H9 (cell line): ENCODE data around the gene MTERF4. TPM values are rescaled to one million over a fixed set of nuclear protein-coding genes. Genes with fewer than 3 reads are reported as not detected.

ENCODE experiments used
- DNase-seq: peaks from one replicate; pipeline ENCODE4 v3.0.0-alpha.2; 2017
- H2AFZ ChIP-seq: one replicate; pipeline ENCODE4 v1.6.1; 2013; ENCODE audit warnings: mild to moderate bottlenecking, low read length, control low read depth, moderate library complexity
- H2AK5ac ChIP-seq: 2 replicates; pipeline ENCODE4 v1.6.1; 2013; ENCODE audit warnings: low read length, control low read depth, mixed read lengths; ENCODE audit not compliant: insufficient read length
- H2BK120ac ChIP-seq: one replicate; pipeline ENCODE4 v1.6.1; 2013; ENCODE audit warnings: low read depth, mild to moderate bottlenecking, low read length, control low read depth, inconsistent platforms; ENCODE audit not compliant: poor library complexity, severe bottlenecking
- H2BK12ac ChIP-seq: 2 replicates; pipeline ENCODE4 v1.6.1; 2013; ENCODE audit warnings: low read length, control low read depth, mixed read lengths, low read depth; ENCODE audit not compliant: insufficient read length
- H2BK15ac ChIP-seq: 2 replicates; pipeline ENCODE4 v1.6.1; 2013; ENCODE audit warnings: low read depth, low read length, control low read depth
- H2BK20ac ChIP-seq: one replicate; pipeline ENCODE4 v1.6.1; 2013; ENCODE audit warnings: low read depth, mild to moderate bottlenecking, low read length, control low read depth, inconsistent platforms; ENCODE audit not compliant: poor library complexity, severe bottlenecking
- H2BK5ac ChIP-seq: 2 replicates; pipeline ENCODE4 v1.6.1; 2013; ENCODE audit warnings: low read length, control low read depth, mixed read lengths; ENCODE audit not compliant: insufficient read length
- H3K14ac ChIP-seq: 2 replicates; pipeline ENCODE4 v1.6.1; 2013; ENCODE audit warnings: low read length, control low read depth; ENCODE audit not compliant: insufficient read depth
- H3K18ac ChIP-seq: 2 replicates; pipeline ENCODE4 v1.6.1; 2013; ENCODE audit warnings: low read depth, mild to moderate bottlenecking, mixed read lengths, low read length, control low read depth; ENCODE audit not compliant: insufficient read length
- H3K23ac ChIP-seq: 2 replicates; pipeline ENCODE4 v1.6.1; 2013; ENCODE audit warnings: low read length, control low read depth, mixed read lengths, low read depth; ENCODE audit not compliant: insufficient read length
- H3K23me2 ChIP-seq: 2 replicates; pipeline ENCODE4 v1.6.1; 2013; ENCODE audit warnings: low read depth, mild to moderate bottlenecking, mixed read lengths, low read length, control low read depth; ENCODE audit not compliant: insufficient read length, poor library complexity, severe bottlenecking
- H3K27ac ChIP-seq: 2 replicates; pipeline ENCODE4 v1.5.1; 2013; ENCODE audit warnings: low read length, control low read depth, mixed read lengths, low read depth; ENCODE audit not compliant: insufficient read length
- H3K27me3 ChIP-seq: 2 replicates; pipeline ENCODE4 v1.6.1; 2013; ENCODE audit warnings: low read length, control low read depth, inconsistent platforms; ENCODE audit not compliant: insufficient read depth
- H3K4ac ChIP-seq: 2 replicates; pipeline ENCODE4 v1.6.1; 2013; ENCODE audit warnings: low read depth, mild to moderate bottlenecking, control low read depth, inconsistent platforms, low read length, moderate library complexity
- H3K4me1 ChIP-seq: 2 replicates; pipeline ENCODE4 v1.6.1; 2013; ENCODE audit warnings: low read length, control low read depth, inconsistent platforms; ENCODE audit not compliant: insufficient read depth
- H3K4me2 ChIP-seq: 2 replicates; pipeline ENCODE4 v1.6.1; 2013; ENCODE audit warnings: low read length, control low read depth, mixed read lengths; ENCODE audit not compliant: insufficient read length, insufficient read depth
- H3K56ac ChIP-seq: 2 replicates; pipeline ENCODE4 v1.6.1; 2013; ENCODE audit warnings: low read depth, mild to moderate bottlenecking, mixed read lengths, low read length, control low read depth; ENCODE audit not compliant: insufficient read length
- H3K79me1 ChIP-seq: 2 replicates; pipeline ENCODE4 v1.6.1; 2013; ENCODE audit warnings: low read depth, mild to moderate bottlenecking, moderate library complexity, low read length, control low read depth, inconsistent platforms; ENCODE audit not compliant: insufficient read depth, poor library complexity, severe bottlenecking
- H3K79me2 ChIP-seq: 2 replicates; pipeline ENCODE4 v1.6.1; 2013; ENCODE audit warnings: low read length, control low read depth, inconsistent platforms; ENCODE audit not compliant: insufficient read depth
- H3K9ac ChIP-seq: 2 replicates; pipeline ENCODE4 v1.6.1; 2013; ENCODE audit warnings: low read length, control low read depth, mixed read lengths; ENCODE audit not compliant: insufficient read length; ENCODE audit errors: extremely low read depth
- H3K9me3 ChIP-seq: one replicate; pipeline ENCODE4 v1.6.1; 2013; ENCODE audit warnings: low read depth, low read length, inconsistent platforms; ENCODE audit not compliant: control insufficient read depth
- H3T11ph ChIP-seq: one replicate; pipeline ENCODE4 v1.6.1; 2013; ENCODE audit warnings: mild to moderate bottlenecking, low read length, control low read depth, inconsistent platforms
- H4K20me1 ChIP-seq: one replicate; pipeline ENCODE4 v1.6.1; 2013; ENCODE audit not compliant: control insufficient read depth, insufficient read length, insufficient read depth
- H4K5ac ChIP-seq: 2 replicates; pipeline ENCODE4 v1.6.1; 2013; ENCODE audit warnings: low read depth, mild to moderate bottlenecking, mixed read lengths, low read length, control low read depth; ENCODE audit not compliant: insufficient read length
- H4K8ac ChIP-seq: replicated peaks from 2 replicates; pipeline ENCODE4 v1.6.1; 2013; ENCODE audit warnings: low read length, control low read depth, mixed read lengths, low read depth; ENCODE audit not compliant: insufficient read length
- H4K91ac ChIP-seq: 2 replicates; pipeline ENCODE4 v1.6.1; 2013; ENCODE audit warnings: low read depth, mild to moderate bottlenecking, moderate library complexity, mixed read lengths, low read length, control low read depth; ENCODE audit not compliant: insufficient read length
- H3K27ac Mint-ChIP-seq, 3 experiments: 2 replicates in 2 of 3; 3 replicates in 1 of 3; pipeline ENCODE4 v1.8.0; 2020 to 2021; ENCODE audit warnings: mixed read lengths in 3 of 3, mild to moderate bottlenecking in 1 of 3, moderate library complexity in 1 of 3
- H3K27me3 Mint-ChIP-seq: 2 replicates; pipeline ENCODE4 v1.8.0; 2021; ENCODE audit warnings: low read depth, mild to moderate bottlenecking, moderate library complexity, mixed read lengths
- H3K36me3 Mint-ChIP-seq, 3 experiments: 2 replicates in 2 of 3; 3 replicates in 1 of 3; pipeline ENCODE4 v1.8.0; 2020 to 2021; ENCODE audit warnings: low read depth in 3 of 3, mixed read lengths in 3 of 3; ENCODE audit not compliant: insufficient read depth in 1 of 3
- H3K4me1 Mint-ChIP-seq, 2 experiments: 2 replicates each; pipeline ENCODE4 v1.8.0; 2020; ENCODE audit warnings: mixed read lengths in 2 of 2
- H3K4me3 Mint-ChIP-seq, 2 experiments: 2 replicates in 1 of 2; 3 replicates in 1 of 2; pipeline ENCODE4 v1.8.0; 2020 to 2021; ENCODE audit warnings: mild to moderate bottlenecking in 2 of 2, mixed read lengths in 2 of 2, moderate library complexity in 1 of 2
- H3K9me3 Mint-ChIP-seq, 2 experiments: 2 replicates in 1 of 2; 3 replicates in 1 of 2; pipeline ENCODE4 v1.8.0; 2020; ENCODE audit warnings: mild to moderate bottlenecking in 2 of 2, mixed read lengths in 2 of 2, moderate library complexity in 1 of 2
- WGBS: extraction: QIAGEN DNeasy Blood & Tissue Kit; methylation state at CpG from one replicate; pipeline ENCODE4 v1.1.7; 2013; ENCODE audit warnings: missing lambda C conversion rate, low lambda C conversion rate, mixed read lengths; ENCODE audit not compliant: insufficient read length; ENCODE audit errors: extremely low coverage; 5-methylcytosine and 5-hydroxymethylcytosine counted together
- total RNA-seq: library from RNA; stranded (reverse); gene quantifications from 2 replicates; pipeline ENCODE4 v1.2.1, GENCODE V29; 2021
- TF ChIP-seq, protein P1 (sequence below): fragments of 200-600 bp; sonication (generic); conservative IDR thresholded peaks from 3 replicates; pipeline ENCODE4 v1.8.0; 2021; ENCODE audit warnings: antibody characterized with exemption, mild to moderate bottlenecking

The MTERF4 gene
- total RNA-seq, 1 experiment from 2014 or later = 35.0 TPM

GRCh38 chr2:241120440-241120839 lies 18.4 kb upstream of the MTERF4 start:
- no peaks in the 10 kb centered on the region for H4K20me1 ChIP-seq
- H3K14ac ChIP-seq = no peak overlapping the region
- H3K79me1 ChIP-seq = no peaks in the 10 kb centered on the region
- no peak overlapping the region for H3T11ph ChIP-seq
- H2BK120ac ChIP-seq = no peak overlapping the region
- H3K9me3 ChIP-seq = no peaks in the 10 kb centered on the region
- no peak overlapping the region for H3K18ac ChIP-seq
- no peak overlapping the region for H3K4me2 ChIP-seq
- H4K91ac ChIP-seq = no peak overlapping the region
- TF ChIP-seq, protein P1, sequence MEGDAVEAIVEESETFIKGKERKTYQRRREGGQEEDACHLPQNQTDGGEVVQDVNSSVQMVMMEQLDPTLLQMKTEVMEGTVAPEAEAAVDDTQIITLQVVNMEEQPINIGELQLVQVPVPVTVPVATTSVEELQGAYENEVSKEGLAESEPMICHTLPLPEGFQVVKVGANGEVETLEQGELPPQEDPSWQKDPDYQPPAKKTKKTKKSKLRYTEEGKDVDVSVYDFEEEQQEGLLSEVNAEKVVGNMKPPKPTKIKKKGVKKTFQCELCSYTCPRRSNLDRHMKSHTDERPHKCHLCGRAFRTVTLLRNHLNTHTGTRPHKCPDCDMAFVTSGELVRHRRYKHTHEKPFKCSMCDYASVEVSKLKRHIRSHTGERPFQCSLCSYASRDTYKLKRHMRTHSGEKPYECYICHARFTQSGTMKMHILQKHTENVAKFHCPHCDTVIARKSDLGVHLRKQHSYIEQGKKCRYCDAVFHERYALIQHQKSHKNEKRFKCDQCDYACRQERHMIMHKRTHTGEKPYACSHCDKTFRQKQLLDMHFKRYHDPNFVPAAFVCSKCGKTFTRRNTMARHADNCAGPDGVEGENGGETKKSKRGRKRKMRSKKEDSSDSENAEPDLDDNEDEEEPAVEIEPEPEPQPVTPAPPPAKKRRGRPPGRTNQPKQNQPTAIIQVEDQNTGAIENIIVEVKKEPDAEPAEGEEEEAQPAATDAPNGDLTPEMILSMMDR = no peak
- no peaks in the 10 kb centered on the region for H3K27me3 Mint-ChIP-seq
- H3K27ac ChIP-seq = no peak overlapping the region
- H2BK12ac ChIP-seq = no peak overlapping the region
- no peaks in the 10 kb centered on the region for H3K4me1 ChIP-seq
- H2BK20ac ChIP-seq = no peak overlapping the region
- no peak overlapping the region for H4K8ac ChIP-seq
- no peak overlapping the region for H2AK5ac ChIP-seq
- no peak overlapping the region for H3K9ac ChIP-seq
- H3K9me3 Mint-ChIP-seq = no peaks in the 10 kb centered on the region
- WGBS = no CpG with 5 or more reads among the region's 2 CpGs
- H3K27me3 ChIP-seq = no peaks in the 10 kb centered on the region
- no peak overlapping the region for H3K4me3 Mint-ChIP-seq
- H3K23me2 ChIP-seq = no peaks in the 10 kb centered on the region
- H3K23ac ChIP-seq = no peak overlapping the region
- H3K4me1 Mint-ChIP-seq = no peaks in the 10 kb centered on the region
- no peak for DNase-seq
- H3K36me3 Mint-ChIP-seq = peaks cover 13 to 53% (median 48%) of the 10 kb centered on the region in 3 experiments; a peak in 6 of 7 replicates
- H3K27ac Mint-ChIP-seq = no peak overlapping the region
- H3K79me2 ChIP-seq = no peaks in the 10 kb centered on the region
- H3K56ac ChIP-seq = no peak overlapping the region
- H2BK15ac ChIP-seq = no peak overlapping the region
- H2BK5ac ChIP-seq = no peak overlapping the region
- H4K5ac ChIP-seq = no peak overlapping the region
- no peak overlapping the region for H3K4ac ChIP-seq
- H2AFZ ChIP-seq = no peak overlapping the region
